Sigmoid colon (tissue), 7 donors: ENCODE results near the gene PSEN1. TPM values are rescaled to one million over a fixed set of nuclear protein-coding genes. Genes with fewer than 3 reads are reported as not detected.

Source experiments
- polyA plus RNA-seq, 3 donors: library from polyadenylated mRNA; stranded (reverse); fragments of 200-250 nt; gene quantifications; one replicate each; pipeline ENCODE4 v1.2.3, GENCODE V29; 2013
- small RNA-seq, 3 donors: library from RNA; depleted of rRNA; stranded (forward); fragments of <200 nt; gene quantifications; one replicate each; pipeline ENCODE3, GENCODE V24; 2016
- total RNA-seq, 4 donors: library from RNA; depleted of rRNA; stranded (reverse); fragments of >200 nt; gene quantifications; one replicate each; pipeline ENCODE4 v1.1.0, GENCODE V29; 2016
- donor health status: healthy with polysubstance abuse.
- donor health status: Bipolar disorder and iron deficiency.
- donor health status: healthy.

The PSEN1 gene
- total and polyA plus RNA-seq, 7 donors, result 11.4 to 53.5 (median 46.0) TPM

Small RNA genes lying within 50 kb of the gene (small RNA-seq; reads per million reads assigned to genes)
- gene AC004858.1 (0 reads per million in 3 donors), gene RNU6-419P (0 reads per million in 3 donors)

Other genes starting within 250 kb of the PSEN1 start
- 1 to 10 TPM in 3 of 4 donors, under 1 TPM in 1; 0.28 to 2.9 (median 2.0) TPM for gene DPF3, start 242.4 kb upstream of the PSEN1 start, total RNA-seq
- gene DPF3, start 242.4 kb upstream of the PSEN1 start, polyA plus RNA-seq, result 1 to 10 TPM; 1.6 to 4.5 (median 4.2) TPM
- gene DCAF4, start 210.0 kb upstream of the PSEN1 start, total RNA-seq, result 10 to 100 TPM; 12.6 to 20.9 (median 16.6) TPM
- 10 to 100 TPM in 1 of 3 donors, 1 to 10 TPM in 2; 5.8 to 14.3 (median 8.4) TPM for gene DCAF4, start 210.0 kb upstream of the PSEN1 start, polyA plus RNA-seq
- 10 to 100 TPM; 15.5 to 27.7 (median 21.2) TPM for gene ZFYVE1, start 109.4 kb upstream of the PSEN1 start, total RNA-seq
- 1 to 10 TPM; 6.6 to 9.0 (median 8.3) TPM for gene ZFYVE1, start 109.4 kb upstream of the PSEN1 start, polyA plus RNA-seq
- gene RBM25, start 78.0 kb upstream of the PSEN1 start, total RNA-seq, result 10 to 100 TPM; 44.1 to 78.9 (median 57.3) TPM
- gene RBM25, start 78.0 kb upstream of the PSEN1 start, polyA plus RNA-seq, result 10 to 100 TPM; 10.8 to 46.7 (median 35.1) TPM
- 10 to 100 TPM; 11.8 to 52.1 (median 18.5) TPM for gene PAPLN, start 101.0 kb downstream of the PSEN1 start, total RNA-seq
- gene PAPLN, start 101.0 kb downstream of the PSEN1 start, polyA plus RNA-seq, result 10 to 100 TPM in 1 of 3 donors, 1 to 10 TPM in 1, under 1 TPM in 1; 0.46 to 13.6 (median 1.2) TPM